SH-SY5Y (cell line): ENCODE data around the gene FOXA3.

ENCODE experiments used
- GATA2 ChIP-seq: IDR thresholded peaks from 2 replicates; pipeline ENCODE4 v1.6.1; 2011; ENCODE audit warnings: mild to moderate bottlenecking, low read depth, low read length
- GATA3 ChIP-seq: IDR thresholded peaks from 2 replicates; pipeline ENCODE4 v1.6.1; 2011; ENCODE audit warnings: low read depth, mild to moderate bottlenecking, low read length, moderate library complexity

Gene FOXA3

DNA sequence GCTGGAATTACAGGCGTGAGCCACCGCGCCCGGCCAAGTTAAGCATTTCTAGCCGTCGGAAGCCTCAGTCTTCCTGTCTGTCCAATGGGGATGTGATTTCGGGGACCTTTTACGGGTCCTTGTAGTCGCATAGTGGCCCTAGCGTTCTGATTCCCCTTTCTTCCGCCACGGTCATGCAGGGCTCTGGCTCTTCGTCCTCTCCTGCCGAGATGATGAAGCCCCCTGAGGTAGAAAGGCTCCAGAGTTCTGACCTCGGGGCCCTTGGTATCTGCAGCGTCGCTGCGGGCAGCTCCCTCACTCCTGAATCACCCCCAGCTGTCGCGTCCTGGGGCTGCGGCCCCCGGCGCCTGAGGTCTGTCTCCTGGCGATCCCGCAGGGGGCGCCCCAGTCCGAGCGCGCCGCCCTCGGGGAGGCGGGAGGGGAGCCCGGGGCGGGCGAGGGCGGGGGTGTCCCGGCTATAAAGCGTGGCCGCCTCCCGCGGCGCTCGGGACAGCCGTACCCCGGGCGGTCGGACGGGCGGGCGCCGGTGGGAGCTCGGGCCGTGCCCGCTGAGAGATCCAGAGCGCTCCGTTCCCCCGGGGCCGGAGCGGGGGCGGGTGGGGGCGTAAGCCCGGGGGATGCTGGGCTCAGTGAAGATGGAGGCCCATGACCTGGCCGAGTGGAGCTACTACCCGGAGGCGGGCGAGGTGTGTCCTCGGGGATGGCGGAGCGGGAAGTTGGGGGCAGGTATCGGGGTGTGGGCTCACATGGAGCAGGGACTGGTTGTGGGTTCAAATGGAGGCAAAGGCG, at the start of gene FOXA3:
TSS of gene FOXA3 (plus strand) at position 487 of the 789 bp plus-strand sequence. CDS start at position 618, 131 bp downstream.
- TF ChIP-seq GATA2 (no peak), GATA3 (no peak)

GRCh38 chr19:45814851-45815480, 49.2 kb upstream of the FOXA3 start, which contains the start of gene RSPH6A:
Gene RSPH6A (minus strand): TSS chr19:45815308. CDS start chr19:45815176, 132 bp downstream.
- TF ChIP-seq GATA3 (no peak), GATA2 (no peak)

DNA sequence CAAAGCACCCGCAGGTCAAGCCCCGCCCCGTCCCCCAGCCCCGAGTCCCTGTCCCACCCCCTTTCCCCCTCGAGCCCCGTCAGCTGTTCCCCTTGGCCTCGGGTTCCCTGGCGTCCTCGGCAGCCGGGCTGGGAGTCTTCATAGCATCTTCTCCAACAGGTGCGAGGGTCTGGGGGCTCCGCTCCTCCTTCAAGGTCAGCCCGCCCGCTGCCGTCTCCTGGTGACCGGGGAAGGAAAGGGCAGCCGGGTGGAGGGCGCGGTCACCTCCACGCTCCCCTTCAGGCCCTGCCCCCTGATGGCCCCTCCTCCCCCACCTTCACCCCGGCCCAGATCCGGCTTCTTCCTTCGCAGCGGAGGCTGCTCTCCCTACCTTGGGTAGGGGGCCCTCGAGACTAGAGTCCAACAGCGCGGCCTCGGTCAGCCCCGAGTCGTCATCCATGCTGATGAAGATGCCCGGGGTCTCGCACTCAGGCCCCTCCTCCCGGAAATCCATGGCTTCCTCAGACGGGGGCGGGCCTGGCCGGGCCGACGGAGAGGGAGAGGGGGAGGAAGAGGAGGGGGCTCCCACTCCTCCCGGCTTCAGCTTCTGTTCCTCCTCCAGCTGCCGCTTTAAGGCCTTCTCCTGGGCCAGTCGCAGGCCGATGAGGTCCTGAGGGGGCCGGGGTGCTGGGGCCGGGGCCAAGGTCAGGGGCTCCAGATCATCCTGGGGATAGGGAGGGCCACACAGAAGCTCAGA, 48.5 kb upstream of the FOXA3 start:
- TF ChIP-seq GATA2 (no peak), GATA3 (no peak)

GRCh38 chr19:45816236-45817009, 47.7 kb upstream of the FOXA3 start:
- no peak for TF ChIP-seq GATA2
- no peak for TF ChIP-seq GATA3

DNA sequence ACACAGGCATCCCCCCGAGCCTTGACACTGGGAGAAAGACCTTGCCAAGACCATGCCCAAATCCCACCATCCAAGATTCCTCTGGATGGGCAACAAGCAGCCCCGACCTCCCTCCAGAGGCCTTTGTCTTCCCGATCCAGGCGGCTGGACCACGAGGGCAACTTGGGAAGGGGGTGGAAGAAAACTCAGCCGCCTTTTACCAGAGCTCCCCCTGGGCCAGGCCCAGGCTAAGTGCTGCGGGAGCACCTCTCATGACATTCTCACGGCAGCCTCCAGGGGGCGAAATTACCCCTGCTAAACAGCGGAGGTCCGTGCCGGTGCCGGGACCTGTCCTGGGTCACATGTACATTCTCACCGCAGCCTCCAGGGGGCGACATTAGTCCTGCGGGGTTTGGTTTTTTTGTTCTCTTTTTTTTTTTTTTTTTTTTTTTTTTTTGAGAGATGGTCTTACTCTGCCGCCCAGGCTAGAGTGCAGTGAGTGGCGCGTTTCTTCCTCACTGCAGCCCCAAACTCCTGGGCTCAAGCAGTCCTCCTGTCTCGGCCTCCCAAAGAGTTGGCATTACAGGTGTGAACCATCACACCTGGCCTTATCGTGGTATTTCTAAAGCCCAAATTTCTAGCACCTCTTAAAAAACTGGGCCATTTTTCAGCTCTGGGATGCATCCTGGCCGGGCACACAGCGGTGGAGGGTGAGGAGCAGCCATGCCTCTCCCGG, 47.0 kb upstream of the FOXA3 start:
- TF ChIP-seq GATA2 (no peak), GATA3 (no peak)

DNA sequence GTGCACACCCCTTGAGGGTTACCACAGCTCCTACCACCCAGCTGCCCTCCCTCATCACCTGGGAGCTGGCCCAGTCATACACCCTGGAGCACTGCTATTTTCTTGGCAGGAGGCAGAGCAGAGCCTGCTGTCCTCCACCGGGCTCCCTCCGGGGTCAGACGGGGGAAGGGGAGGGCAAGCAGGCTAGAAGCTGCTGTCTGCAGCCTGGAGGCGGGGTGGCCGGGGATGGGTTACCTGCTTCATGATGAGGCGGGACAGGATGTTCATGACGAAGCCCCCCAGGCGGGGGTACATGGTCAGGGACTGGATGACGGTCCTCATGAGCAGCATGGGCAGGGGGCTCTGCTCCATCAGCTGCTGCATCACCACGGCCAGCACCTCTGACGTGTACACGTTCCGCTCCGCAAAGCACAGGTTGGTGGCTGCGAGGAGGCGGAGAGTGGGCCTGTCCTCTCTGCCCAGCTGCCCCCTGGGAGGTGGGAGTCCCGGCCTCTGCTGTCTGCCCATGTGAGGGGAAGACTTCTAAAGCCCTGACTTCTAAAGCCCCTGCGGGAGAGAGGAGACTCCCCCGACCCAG, 46.3 kb upstream of the FOXA3 start:
- TF ChIP-seq GATA2 = no peak
- no peak for TF ChIP-seq GATA3

- TF ChIP-seq GATA3 = no peak
These were observed 44.4 kb upstream of the FOXA3 start for GRCh38 chr19:45819769-45820168.

DNA sequence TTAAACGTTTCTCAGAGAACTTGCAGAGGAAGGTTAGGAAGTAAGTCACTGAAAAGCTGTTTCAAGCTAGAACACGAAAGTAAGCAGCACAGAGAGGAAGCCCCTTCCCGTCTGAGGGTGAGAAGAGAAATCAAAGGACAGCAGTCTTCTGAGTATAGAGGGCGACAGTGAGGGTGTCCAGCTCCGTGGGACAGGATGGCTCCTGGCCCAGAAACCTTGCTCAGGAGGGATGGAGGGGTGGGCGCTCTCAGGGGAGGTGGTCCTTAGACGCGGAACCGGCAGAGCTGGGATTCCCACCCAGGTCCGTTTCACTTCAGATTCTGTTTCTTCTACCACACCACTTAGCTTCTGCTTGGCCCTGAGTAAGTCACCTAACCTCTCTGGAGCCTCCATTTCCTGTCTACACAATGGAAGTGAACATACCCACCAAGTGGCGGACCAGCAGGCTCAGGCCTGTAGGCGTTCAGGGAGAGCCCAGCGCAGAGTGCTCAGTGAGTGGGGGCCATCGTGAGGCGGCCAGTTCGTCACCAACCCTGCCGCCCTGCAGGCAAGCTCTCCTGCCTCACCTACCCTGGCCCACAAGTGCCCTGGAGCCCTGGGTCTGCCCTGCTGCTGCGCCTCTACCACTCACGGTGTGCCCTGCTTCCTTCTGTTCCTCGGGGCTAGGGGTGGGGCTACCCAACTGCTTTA, 43.6 kb upstream of the FOXA3 start:
- TF ChIP-seq GATA3 (no peak), GATA2 (no peak)

- TF ChIP-seq GATA3 (no peak), GATA2 (no peak)
These were observed 43.0 kb upstream of the FOXA3 start for GRCh38 chr19:45821103-45821521.

- TF ChIP-seq GATA2 = no peak
- TF ChIP-seq GATA3 = no peak
These were observed 42.6 kb upstream of the FOXA3 start for GRCh38 chr19:45821570-45821969.

- no peak for TF ChIP-seq GATA2
- no peak for TF ChIP-seq GATA3
These were observed 41.4 kb upstream of the FOXA3 start for GRCh38 chr19:45822716-45823115.

DNA sequence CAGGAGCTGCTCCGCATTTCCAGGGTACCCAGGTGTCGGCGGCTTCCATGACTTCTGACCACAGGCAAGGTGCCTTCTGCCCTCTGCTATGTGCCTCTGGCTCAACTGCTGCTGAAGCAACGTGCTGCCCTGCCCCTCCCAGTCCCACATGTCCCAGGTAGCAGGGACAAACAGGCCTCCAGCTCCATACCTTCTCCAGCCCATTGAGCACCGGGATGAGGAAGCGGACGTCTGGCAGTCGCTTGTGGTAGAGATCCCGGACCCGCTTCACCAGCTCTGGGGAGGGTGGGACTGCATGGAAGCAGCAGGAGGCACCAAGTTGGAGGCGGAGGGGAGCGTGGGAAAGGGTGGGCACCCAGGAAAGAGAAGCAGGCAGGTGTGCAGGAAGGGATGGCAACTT, 40.9 kb upstream of the FOXA3 start:
- TF ChIP-seq GATA2 (no peak), GATA3 (no peak)
